ENCODE data around the gene GP1BA. TPM values are rescaled to one million over a fixed set of nuclear protein-coding genes. Genes with fewer than 3 reads are reported as not detected.
A peak's percentile ranks its signal among the peaks of the same experiment; 100 is the strongest.

Gene GP1BA
- total RNA-seq, 3 donors from 2014 or later (not counting 1 experiment from before 2014, with no cell fraction given) = 0.25 to 4.3 (median 2.2) TPM

- Histone ChIP-seq H3K4me3 (ENCODE audit: low read length) (peak overlapping the region; percentile 99), H3K36me3 (ENCODE audit: control insufficient read depth, insufficient read depth, low read length) (peaks cover 50% of the 10 kb centered on the region), H3K27me3 (ENCODE audit: control insufficient read depth, insufficient read depth, low read length) (no peaks in the 10 kb centered on the region), H3K27ac (ENCODE audit: low read length) (peak overlapping the region; percentile 96), H3K9me3 (ENCODE audit: control insufficient read depth, insufficient read depth, low read length) (no peaks in the 10 kb centered on the region), H3K4me1 (ENCODE audit: control insufficient read depth, insufficient read depth, low read length) (peaks cover 71% of the 10 kb centered on the region)
- peak overlapping the region; percentile 87 to 93 for H3K27ac Mint-ChIP-seq
- peaks cover 70 to 76% of the 10 kb centered on the region in 2 donors for H3K4me1 Mint-ChIP-seq
- peaks cover 14% of the 10 kb centered on the region for H3K36me3 Mint-ChIP-seq
- peak overlapping the region; percentile 91 for H3K4me3 Mint-ChIP-seq
- H3K27me3 Mint-ChIP-seq (ENCODE audit: low read depth in 2 of 2) = peaks cover 0 to 2% of the 10 kb centered on the region in 2 donors
- no peak for TF ChIP-seq CTCF (IDR thresholded peaks at IDR 0.05)
- WGBS (ENCODE audit: insufficient coverage) = 23% methylated on average over 4 of the region's 4 CpGs
- H3K9me3 Mint-ChIP-seq = no peaks in the 10 kb centered on the region
- ATAC-seq (no peak), DNase-seq (no peak)
- intact Hi-C loops (cut with micrococcal nuclease) = loop anchor here (2.0 to 5.0 kb wide), 2 partner anchors 45 to 471 kb away; partner anchors contain the start of gene NUP88
These were observed 13.8 kb downstream of the GP1BA start for GRCh38 chr17:4945944-4946280.

- peaks cover 14% of the 10 kb centered on the region for H3K36me3 Mint-ChIP-seq
- peak in 1 of 2 donors; percentile 29 for DNase-seq
- Histone ChIP-seq H3K27ac (ENCODE audit: low read length) (peak overlapping the region; percentile 96), H3K9me3 (ENCODE audit: control insufficient read depth, insufficient read depth, low read length) (no peaks in the 10 kb centered on the region), H3K36me3 (ENCODE audit: control insufficient read depth, insufficient read depth, low read length) (peaks cover 50% of the 10 kb centered on the region), H3K27me3 (ENCODE audit: control insufficient read depth, insufficient read depth, low read length) (no peaks in the 10 kb centered on the region), H3K4me3 (ENCODE audit: low read length) (peak overlapping the region; percentile 99), H3K4me1 (ENCODE audit: control insufficient read depth, insufficient read depth, low read length) (peaks cover 70% of the 10 kb centered on the region)
- ATAC-seq = no peak
- no peak for TF ChIP-seq CTCF (IDR thresholded peaks at IDR 0.05)
- peak overlapping the region; percentile 91 for H3K4me3 Mint-ChIP-seq
- H3K4me1 Mint-ChIP-seq = peaks cover 69 to 76% of the 10 kb centered on the region in 2 donors
- H3K27ac Mint-ChIP-seq = peak overlapping the region; percentile 87 to 93
- intact Hi-C loops (cut with micrococcal nuclease) = loop anchor here (5.0 kb wide), 1 partner anchor 471 kb away; the partner anchor contains the start of gene NUP88
- WGBS (ENCODE audit: insufficient coverage) = 11% methylated on average over 12 of the region's 16 CpGs
- no peaks in the 10 kb centered on the region for H3K9me3 Mint-ChIP-seq
- peaks cover 0 to 2% of the 10 kb centered on the region in 2 donors for H3K27me3 Mint-ChIP-seq (ENCODE audit: low read depth in 2 of 2)
These were observed 14.4 kb downstream of the GP1BA start for GRCh38 chr17:4946312-4946976.

GRCh38 chr17:4947010-4947410 lies 14.9 kb downstream of the GP1BA start:
- DNase-seq (no peak), ATAC-seq (no peak)
- H3K27me3 Mint-ChIP-seq (ENCODE audit: low read depth in 2 of 2) = peaks cover 0 to 2% of the 10 kb centered on the region in 2 donors
- Histone ChIP-seq H3K4me1 (ENCODE audit: control insufficient read depth, insufficient read depth, low read length) (peaks cover 64% of the 10 kb centered on the region), H3K27ac (ENCODE audit: low read length) (peak overlapping the region; percentile 96), H3K36me3 (ENCODE audit: control insufficient read depth, insufficient read depth, low read length) (peaks cover 50% of the 10 kb centered on the region), H3K27me3 (ENCODE audit: control insufficient read depth, insufficient read depth, low read length) (no peaks in the 10 kb centered on the region), H3K9me3 (ENCODE audit: control insufficient read depth, insufficient read depth, low read length) (no peaks in the 10 kb centered on the region), H3K4me3 (ENCODE audit: low read length) (peak overlapping the region; percentile 99)
- WGBS (ENCODE audit: insufficient coverage) = 0% methylated on average over 7 of the region's 7 CpGs
- H3K4me1 Mint-ChIP-seq = peaks cover 63 to 71% of the 10 kb centered on the region in 2 donors
- H3K27ac Mint-ChIP-seq = peak overlapping the region; percentile 87 to 93
- H3K9me3 Mint-ChIP-seq = no peaks in the 10 kb centered on the region
- peaks cover 14% of the 10 kb centered on the region for H3K36me3 Mint-ChIP-seq
- TF ChIP-seq CTCF (IDR thresholded peaks at IDR 0.05) = no peak
- H3K4me3 Mint-ChIP-seq = peak overlapping the region; percentile 91
- intact Hi-C loops (cut with micrococcal nuclease) = loop anchor here (5.0 kb wide), 1 partner anchor 470 kb away; the partner anchor contains the start of gene NUP88

All from natural killer cell (primary cell).